B cell (primary cell): ENCODE results near the gene PPP1R7.

Source experiments
- EZH2 ChIP-seq: IDR thresholded peaks from 2 replicates; pipeline ENCODE4 v1.6.1; 2012; ENCODE audit warnings: borderline replicate concordance, low read depth, mild to moderate bottlenecking, moderate library complexity, low read length; ENCODE audit not compliant: insufficient read depth, poor library complexity, severe bottlenecking
- TF ChIP-seq, protein P1 (sequence below): fragments of 200-600 bp; IDR thresholded peaks from one replicate; pipeline ENCODE4 v1.8.0; 2022; ENCODE audit warnings: antibody characterized with exemption, mild to moderate bottlenecking

- TF ChIP-seq, protein P1, sequence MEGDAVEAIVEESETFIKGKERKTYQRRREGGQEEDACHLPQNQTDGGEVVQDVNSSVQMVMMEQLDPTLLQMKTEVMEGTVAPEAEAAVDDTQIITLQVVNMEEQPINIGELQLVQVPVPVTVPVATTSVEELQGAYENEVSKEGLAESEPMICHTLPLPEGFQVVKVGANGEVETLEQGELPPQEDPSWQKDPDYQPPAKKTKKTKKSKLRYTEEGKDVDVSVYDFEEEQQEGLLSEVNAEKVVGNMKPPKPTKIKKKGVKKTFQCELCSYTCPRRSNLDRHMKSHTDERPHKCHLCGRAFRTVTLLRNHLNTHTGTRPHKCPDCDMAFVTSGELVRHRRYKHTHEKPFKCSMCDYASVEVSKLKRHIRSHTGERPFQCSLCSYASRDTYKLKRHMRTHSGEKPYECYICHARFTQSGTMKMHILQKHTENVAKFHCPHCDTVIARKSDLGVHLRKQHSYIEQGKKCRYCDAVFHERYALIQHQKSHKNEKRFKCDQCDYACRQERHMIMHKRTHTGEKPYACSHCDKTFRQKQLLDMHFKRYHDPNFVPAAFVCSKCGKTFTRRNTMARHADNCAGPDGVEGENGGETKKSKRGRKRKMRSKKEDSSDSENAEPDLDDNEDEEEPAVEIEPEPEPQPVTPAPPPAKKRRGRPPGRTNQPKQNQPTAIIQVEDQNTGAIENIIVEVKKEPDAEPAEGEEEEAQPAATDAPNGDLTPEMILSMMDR, result no peak
- TF ChIP-seq EZH2, result no peak
These were observed 39.0 kb downstream of the PPP1R7 start for GRCh38 chr2:241189093-241189855.
